ENCODE data around the gene ADAMTS17.

DNA sequence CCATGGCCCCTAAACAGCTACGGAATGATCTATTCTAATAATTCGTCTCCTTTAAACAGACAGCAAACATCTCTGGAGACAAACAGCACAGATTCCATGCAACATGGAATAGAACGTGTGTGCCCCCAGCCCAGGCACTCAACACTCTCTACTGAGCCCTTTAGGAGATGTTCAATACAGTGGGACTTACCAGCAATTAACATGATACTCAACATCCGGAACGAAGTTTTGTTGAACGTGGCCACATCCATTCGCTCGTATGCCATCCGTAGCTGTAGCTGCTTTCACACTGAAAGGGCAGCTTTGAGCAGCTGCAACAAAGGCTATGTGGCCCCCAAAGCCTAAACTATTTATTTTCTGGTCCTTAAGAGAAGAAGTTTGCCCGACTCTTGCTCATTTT, 3.5 kb downstream of the ADAMTS17 start:
- TF ChIP-seq CREB1 (IDR thresholded peaks at IDR 0.05; ENCODE audit: low read depth) (no peak), FOXM1 (IDR thresholded peaks at IDR 0.05; ENCODE audit: borderline replicate concordance, low read depth) (no peak), TAF1 (IDR thresholded peaks at IDR 0.05; ENCODE audit: low read depth) (no peak), EP300 (IDR thresholded peaks at IDR 0.05; ENCODE audit: borderline replicate concordance) (no peak), ZBTB7A (IDR thresholded peaks at IDR 0.05; ENCODE audit: low read depth) (no peak), EGR1 (IDR thresholded peaks at IDR 0.05) (no peak), CEBPB (IDR thresholded peaks at IDR 0.05) (no peak), TEAD4 (IDR thresholded peaks at IDR 0.05) (no peak), YY1 (IDR thresholded peaks at IDR 0.05; ENCODE audit: low read depth) (no peak), RAD21 (IDR thresholded peaks at IDR 0.05; ENCODE audit: low read depth) (no peak)
- TF ChIP-seq, protein P1, sequence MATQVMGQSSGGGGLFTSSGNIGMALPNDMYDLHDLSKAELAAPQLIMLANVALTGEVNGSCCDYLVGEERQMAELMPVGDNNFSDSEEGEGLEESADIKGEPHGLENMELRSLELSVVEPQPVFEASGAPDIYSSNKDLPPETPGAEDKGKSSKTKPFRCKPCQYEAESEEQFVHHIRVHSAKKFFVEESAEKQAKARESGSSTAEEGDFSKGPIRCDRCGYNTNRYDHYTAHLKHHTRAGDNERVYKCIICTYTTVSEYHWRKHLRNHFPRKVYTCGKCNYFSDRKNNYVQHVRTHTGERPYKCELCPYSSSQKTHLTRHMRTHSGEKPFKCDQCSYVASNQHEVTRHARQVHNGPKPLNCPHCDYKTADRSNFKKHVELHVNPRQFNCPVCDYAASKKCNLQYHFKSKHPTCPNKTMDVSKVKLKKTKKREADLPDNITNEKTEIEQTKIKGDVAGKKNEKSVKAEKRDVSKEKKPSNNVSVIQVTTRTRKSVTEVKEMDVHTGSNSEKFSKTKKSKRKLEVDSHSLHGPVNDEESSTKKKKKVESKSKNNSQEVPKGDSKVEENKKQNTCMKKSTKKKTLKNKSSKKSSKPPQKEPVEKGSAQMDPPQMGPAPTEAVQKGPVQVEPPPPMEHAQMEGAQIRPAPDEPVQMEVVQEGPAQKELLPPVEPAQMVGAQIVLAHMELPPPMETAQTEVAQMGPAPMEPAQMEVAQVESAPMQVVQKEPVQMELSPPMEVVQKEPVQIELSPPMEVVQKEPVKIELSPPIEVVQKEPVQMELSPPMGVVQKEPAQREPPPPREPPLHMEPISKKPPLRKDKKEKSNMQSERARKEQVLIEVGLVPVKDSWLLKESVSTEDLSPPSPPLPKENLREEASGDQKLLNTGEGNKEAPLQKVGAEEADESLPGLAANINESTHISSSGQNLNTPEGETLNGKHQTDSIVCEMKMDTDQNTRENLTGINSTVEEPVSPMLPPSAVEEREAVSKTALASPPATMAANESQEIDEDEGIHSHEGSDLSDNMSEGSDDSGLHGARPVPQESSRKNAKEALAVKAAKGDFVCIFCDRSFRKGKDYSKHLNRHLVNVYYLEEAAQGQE (IDR thresholded peaks at IDR 0.05; ENCODE audit: low read depth) = no peak
- TF ChIP-seq, protein P2, sequence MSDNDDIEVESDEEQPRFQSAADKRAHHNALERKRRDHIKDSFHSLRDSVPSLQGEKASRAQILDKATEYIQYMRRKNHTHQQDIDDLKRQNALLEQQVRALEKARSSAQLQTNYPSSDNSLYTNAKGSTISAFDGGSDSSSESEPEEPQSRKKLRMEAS (IDR thresholded peaks at IDR 0.05) = no peak

Measured in Ishikawa (cell line).